NB4 (cell line): ENCODE data around the gene ZNF664.

Experiments used
- DNase-seq: peaks from one replicate; pipeline ENCODE4 v3.0.0; 2010; ENCODE audit warnings: low read depth
- H3K4me3 ChIP-seq: one replicate; pipeline ENCODE4 v1.5.1; 2011; ENCODE audit warnings: mild to moderate bottlenecking, low read depth, low read length, moderate library complexity
- CTCF ChIP-seq: IDR thresholded peaks from one replicate; pipeline ENCODE4 v1.5.1; 2012; ENCODE audit warnings: low read depth, low read length
- MAX ChIP-seq: IDR thresholded peaks from 2 replicates; pipeline ENCODE4 v1.6.1; 2011; ENCODE audit warnings: low read depth, low read length
- MYC ChIP-seq: IDR thresholded peaks from 2 replicates; pipeline ENCODE4 v1.6.1; 2011; ENCODE audit warnings: low read depth, low read length
- POLR2A ChIP-seq: IDR thresholded peaks from 2 replicates; pipeline ENCODE4 v1.6.1; 2011; ENCODE audit warnings: mild to moderate bottlenecking; ENCODE audit not compliant: insufficient read length; ENCODE audit errors: extremely low read depth

The ZNF664 gene

GRCh38 chr12:123948401-123948795 is 24.6 kb upstream of the ZNF664 start:
- no peak for DNase-seq
- H3K4me3 ChIP-seq: no peak overlapping the region
- TF ChIP-seq MYC: no peak
- TF ChIP-seq MAX: no peak
- no peak for TF ChIP-seq CTCF
- TF ChIP-seq POLR2A: no peak

GRCh38 chr12:123948796-123949769 is 23.9 kb upstream of the ZNF664 start:
- H3K4me3 ChIP-seq: no peak overlapping the region
- DNase-seq: no peak
- TF ChIP-seq POLR2A (no peak), CTCF (no peak), MAX (no peak), MYC (no peak)

- TF ChIP-seq MYC: no peak
- no peak for TF ChIP-seq MAX
- no peak for TF ChIP-seq POLR2A
- no peak for TF ChIP-seq CTCF
- no peak overlapping the region for H3K4me3 ChIP-seq
- DNase-seq: no peak
Observed at GRCh38 chr12:123949770-123950165, 23.2 kb upstream of the ZNF664 start.

- TF ChIP-seq MYC (no peak), CTCF (no peak), MAX (no peak), POLR2A (no peak)
- H3K4me3 ChIP-seq: no peak overlapping the region
- no peak for DNase-seq
Observed at GRCh38 chr12:123950476-123951349, 22.3 kb upstream of the ZNF664 start.

GRCh38 chr12:123951467-123951866 is 21.5 kb upstream of the ZNF664 start:
- TF ChIP-seq POLR2A: no peak

GRCh38 chr12:123952037-123952436 is 21.0 kb upstream of the ZNF664 start:
- H3K4me3 ChIP-seq: no peak overlapping the region
- DNase-seq: no peak
- TF ChIP-seq POLR2A (no peak), MYC (no peak), MAX (no peak), CTCF (no peak)

More at GRCh38 chr12:123951467-123951866, 21.5 kb upstream of the ZNF664 start:
- no peak for DNase-seq
- H3K4me3 ChIP-seq: no peak overlapping the region
